ENCODE measurements around the gene AKNA. TPM values are rescaled to one million over a fixed set of nuclear protein-coding genes. Genes with fewer than 3 reads are reported as not detected.
A peak's percentile ranks its signal among the peaks of the same experiment; 100 is the strongest.

The AKNA gene
- total and polyA plus RNA-seq, 12 donors, result 4.8 to 37.3 (median 15.9) TPM

DNA sequence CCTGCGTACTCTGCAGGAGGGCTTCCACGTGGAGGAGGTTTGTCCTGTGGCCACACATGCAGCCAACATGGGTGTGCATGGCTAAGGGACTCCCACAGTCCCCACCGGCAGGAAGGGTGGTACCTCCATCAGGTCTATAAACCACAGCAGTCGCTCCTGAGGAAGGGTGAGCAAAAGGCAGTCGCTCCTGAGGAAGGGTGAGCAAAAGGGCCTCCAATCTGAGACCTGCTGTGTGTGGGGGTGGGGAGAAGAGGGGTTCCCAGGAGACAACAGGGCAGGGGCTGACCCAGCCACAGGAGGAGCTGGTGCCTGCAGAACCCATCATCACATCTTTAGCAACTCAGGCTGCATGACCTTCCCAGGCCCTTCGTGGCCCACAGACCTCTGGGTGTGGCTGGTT is 30.3 kb upstream of the AKNA start:
- Histone ChIP-seq H3K27ac (no peak overlapping the region), H3K4me1 (replicated peaks in 1 of 2) (peaks cover 6 to 29% of the 10 kb centered on the region in 2 donors), H3K4me3 (no peak overlapping the region), H3K9me3 (replicated peaks in 1 of 3) (no peaks in the 10 kb centered on the region), H3K36me3 (replicated peaks in 1 of 2) (peaks cover 0 to 36% of the 10 kb centered on the region in 2 donors), H3K27me3 (no peaks in the 10 kb centered on the region)
- no peak for TF ChIP-seq POLR2A (IDR thresholded peaks at IDR 0.05)
- TF ChIP-seq, protein P1, sequence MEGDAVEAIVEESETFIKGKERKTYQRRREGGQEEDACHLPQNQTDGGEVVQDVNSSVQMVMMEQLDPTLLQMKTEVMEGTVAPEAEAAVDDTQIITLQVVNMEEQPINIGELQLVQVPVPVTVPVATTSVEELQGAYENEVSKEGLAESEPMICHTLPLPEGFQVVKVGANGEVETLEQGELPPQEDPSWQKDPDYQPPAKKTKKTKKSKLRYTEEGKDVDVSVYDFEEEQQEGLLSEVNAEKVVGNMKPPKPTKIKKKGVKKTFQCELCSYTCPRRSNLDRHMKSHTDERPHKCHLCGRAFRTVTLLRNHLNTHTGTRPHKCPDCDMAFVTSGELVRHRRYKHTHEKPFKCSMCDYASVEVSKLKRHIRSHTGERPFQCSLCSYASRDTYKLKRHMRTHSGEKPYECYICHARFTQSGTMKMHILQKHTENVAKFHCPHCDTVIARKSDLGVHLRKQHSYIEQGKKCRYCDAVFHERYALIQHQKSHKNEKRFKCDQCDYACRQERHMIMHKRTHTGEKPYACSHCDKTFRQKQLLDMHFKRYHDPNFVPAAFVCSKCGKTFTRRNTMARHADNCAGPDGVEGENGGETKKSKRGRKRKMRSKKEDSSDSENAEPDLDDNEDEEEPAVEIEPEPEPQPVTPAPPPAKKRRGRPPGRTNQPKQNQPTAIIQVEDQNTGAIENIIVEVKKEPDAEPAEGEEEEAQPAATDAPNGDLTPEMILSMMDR (IDR thresholded peaks at IDR 0.05), result no peak
- no peak for DNase-seq
- intact Hi-C loops (cut with DNase I), result no loop called here
- WGBS, 4 donors, result 73 to 90% (median 81%) methylated on average over 5 to 6 of the region's 6 CpGs

DNA sequence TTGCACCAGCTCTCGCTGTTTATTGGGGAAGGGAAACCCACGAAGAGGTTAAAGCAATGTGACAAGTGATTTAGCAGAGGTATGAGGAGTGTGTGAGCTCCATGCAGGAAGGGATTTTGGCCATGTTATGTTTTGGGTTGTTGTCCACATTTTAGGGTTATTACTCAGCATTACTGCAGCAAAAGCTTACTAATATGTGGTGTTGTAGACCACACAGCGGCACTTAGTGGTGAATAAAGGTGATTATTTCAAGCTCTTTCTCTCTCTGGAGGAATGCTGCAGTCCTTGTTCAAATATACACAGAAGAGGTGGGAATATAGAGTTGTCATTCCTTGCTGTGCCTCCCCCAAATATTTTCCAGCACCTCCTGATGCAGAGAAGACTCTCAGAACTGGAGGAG is 29.7 kb upstream of the AKNA start:
- H3K27me3 ChIP-seq, result no peaks in the 10 kb centered on the region
- H3K27ac ChIP-seq, result no peak overlapping the region
- H3K4me1 ChIP-seq (replicated peaks in 1 of 2), result peaks cover 6 to 34% of the 10 kb centered on the region in 2 donors
- no peak for TF ChIP-seq POLR2A (IDR thresholded peaks at IDR 0.05)
- TF ChIP-seq, protein P1 (IDR thresholded peaks at IDR 0.05), result no peak
- no peaks in the 10 kb centered on the region for H3K9me3 ChIP-seq (replicated peaks in 1 of 3)
- H3K36me3 ChIP-seq (replicated peaks in 1 of 2), result peaks cover 0 to 32% of the 10 kb centered on the region in 2 donors
- H3K4me3 ChIP-seq, result no peak overlapping the region
- 49 to 76% (median 72%) methylated on average over 3 of the region's 3 CpGs for WGBS, 4 donors
- intact Hi-C loops (cut with DNase I), result no loop called here
- no peak for DNase-seq

DNA sequence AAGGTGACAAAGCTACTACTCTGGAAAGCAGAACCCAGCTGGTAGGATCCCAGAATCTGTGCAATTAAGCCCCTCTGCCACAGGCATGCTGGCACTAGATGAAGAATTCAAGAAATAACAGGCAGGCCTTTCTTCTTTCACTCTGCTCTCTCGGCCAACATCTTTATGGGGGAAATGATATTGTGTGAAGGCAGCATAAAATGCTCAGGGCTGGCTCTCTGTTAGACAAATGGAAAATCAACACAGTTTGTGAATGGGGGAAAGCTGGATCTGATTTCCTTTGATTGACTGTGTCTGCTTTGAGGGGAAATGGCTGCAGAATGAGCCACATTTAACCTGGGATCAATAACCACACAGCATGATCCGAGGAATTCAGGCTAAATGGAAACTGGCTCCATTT is 29.1 kb upstream of the AKNA start:
- no peak for DNase-seq
- peak overlapping the region in 1 of 5 donors; percentile 10 for H3K27ac ChIP-seq

DNA sequence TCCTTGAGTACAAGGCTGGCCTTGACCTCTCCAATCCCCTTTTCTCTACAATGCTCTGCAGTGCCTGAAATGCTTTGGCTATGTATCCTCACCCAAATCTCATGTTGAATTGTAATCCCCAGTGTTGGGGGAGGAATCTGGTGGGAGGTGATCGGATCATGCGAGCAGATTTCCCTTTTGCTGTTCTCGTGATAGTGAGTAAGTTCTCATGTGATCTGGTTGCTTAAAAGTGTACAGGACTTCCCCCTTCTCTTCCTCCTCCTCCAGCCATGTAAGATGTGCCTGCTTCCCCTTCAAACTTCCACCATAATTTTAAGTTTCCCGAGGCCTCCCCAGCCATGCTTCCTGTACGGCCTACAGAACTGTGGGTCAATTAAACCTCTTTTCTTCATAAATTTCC is 28.5 kb upstream of the AKNA start:
- TF ChIP-seq, protein P1 (IDR thresholded peaks at IDR 0.05), result no peak
- TF ChIP-seq POLR2A (IDR thresholded peaks at IDR 0.05), result no peak
- DNase-seq, result no peak
- WGBS, 4 donors, result 55 to 66% (median 56%) methylated on average over 5 of the region's 5 CpGs
- Histone ChIP-seq H3K9me3 (replicated peaks in 1 of 3) (no peaks in the 10 kb centered on the region), H3K27ac (peak overlapping the region in 2 of 5 donors; percentile 14 to 76), H3K4me3 (no peak overlapping the region), H3K4me1 (replicated peaks in 1 of 2) (peaks cover 6 to 26% of the 10 kb centered on the region in 2 donors), H3K27me3 (no peaks in the 10 kb centered on the region), H3K36me3 (replicated peaks in 1 of 2) (peaks cover 0 to 32% of the 10 kb centered on the region in 2 donors)
- intact Hi-C loops (cut with DNase I), result no loop called here

More for the DNA sequence above, 29.1 kb upstream of the AKNA start:
- Histone ChIP-seq H3K4me1 (replicated peaks in 1 of 2) (peaks cover 6 to 32% of the 10 kb centered on the region in 2 donors), H3K9me3 (replicated peaks in 1 of 3) (no peaks in the 10 kb centered on the region), H3K36me3 (replicated peaks in 1 of 2) (peaks cover 0 to 32% of the 10 kb centered on the region in 2 donors), H3K4me3 (no peak overlapping the region), H3K27me3 (no peaks in the 10 kb centered on the region)
- WGBS, 4 donors, result 83 to 97% (median 90%) methylated on average over 2 of the region's 2 CpGs
- intact Hi-C loops (cut with DNase I), result no loop called here
- TF ChIP-seq, protein P1 (IDR thresholded peaks at IDR 0.05), result no peak
- TF ChIP-seq POLR2A (IDR thresholded peaks at IDR 0.05), result no peak
